PC-3 (cell line): ENCODE results near the gene EXOC6B.
"Not testable (repeated sequence)": the region's sequence is repeated elsewhere in the genome, so short reads cannot be mapped to it uniquely, and the experiment has no call there.

Source experiments
- CTCF ChIP-seq: fragments of 300-600 bp; sonication (generic); conservative IDR thresholded peaks from 2 replicates; pipeline ENCODE4 v1.5.1; 2017; ENCODE audit warnings: antibody characterized with exemption, low read depth, mild to moderate bottlenecking, low read length
- EZH2 ChIP-seq: fragments of 300-600 bp; sonication (generic); IDR thresholded peaks from one replicate; pipeline ENCODE4 v1.6.1; 2017; ENCODE audit warnings: antibody characterized with exemption, mild to moderate bottlenecking, low read length; ENCODE audit not compliant: unreplicated experiment

GRCh38 chr2:72555363-72555762 is 270.5 kb downstream of the EXOC6B start:
- TF ChIP-seq CTCF, EZH2: not testable (repeated sequence)
